Measurements from ENCODE around the gene HLA-A.

The HLA-A gene

DNA sequence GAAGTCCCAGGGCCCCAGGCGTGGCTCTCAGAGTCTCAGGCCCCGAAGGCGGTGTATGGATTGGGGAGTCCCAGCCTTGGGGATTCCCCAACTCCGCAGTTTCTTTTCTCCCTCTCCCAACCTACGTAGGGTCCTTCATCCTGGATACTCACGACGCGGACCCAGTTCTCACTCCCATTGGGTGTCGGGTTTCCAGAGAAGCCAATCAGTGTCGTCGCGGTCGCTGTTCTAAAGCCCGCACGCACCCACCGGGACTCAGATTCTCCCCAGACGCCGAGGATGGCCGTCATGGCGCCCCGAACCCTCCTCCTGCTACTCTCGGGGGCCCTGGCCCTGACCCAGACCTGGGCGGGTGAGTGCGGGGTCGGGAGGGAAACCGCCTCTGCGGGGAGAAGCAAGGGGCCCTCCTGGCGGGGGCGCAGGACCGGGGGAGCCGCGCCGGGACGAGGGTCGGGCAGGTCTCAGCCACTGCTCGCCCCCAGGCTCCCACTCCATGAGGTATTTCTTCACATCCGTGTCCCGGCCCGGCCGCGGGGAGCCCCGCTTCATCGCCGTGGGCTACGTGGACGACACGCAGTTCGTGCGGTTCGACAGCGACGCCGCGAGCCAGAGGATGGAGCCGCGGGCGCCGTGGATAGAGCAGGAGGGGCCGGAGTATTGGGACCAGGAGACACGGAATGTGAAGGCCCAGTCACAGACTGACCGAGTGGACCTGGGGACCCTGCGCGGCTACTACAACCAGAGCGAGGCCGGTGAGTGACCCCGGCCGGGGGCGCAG is at the start of gene HLA-A:
TSS of gene HLA-A (plus strand) at position 258 of the 778 bp plus-strand sequence. CDS start at position 280, 22 bp downstream.
- Histone ChIP-seq H3K4me1 (ENCODE audit: control insufficient read depth in 5 of 5, insufficient read depth in 5 of 5, low read length in 5 of 5) (peaks cover 2 to 35% (median 14%) of the 10 kb centered on the region in 5 donors), H3K36me3 (ENCODE audit: control insufficient read depth in 5 of 5, insufficient read depth in 5 of 5, low read length in 5 of 5) (peaks cover 0 to 28% (median 7%) of the 10 kb centered on the region in 5 donors), H3K4me3 (ENCODE audit: low read depth in 1 of 5, low read length in 5 of 5) (peak within 1 kb of the TSS; percentile 70 to 85 (median 74)), H3K9me3 (ENCODE audit: control insufficient read depth in 5 of 5, low read length in 5 of 5) (no peaks in the 10 kb centered on the region), H3K27me3 (ENCODE audit: control insufficient read depth in 5 of 5, insufficient read depth in 4 of 5, low read length in 5 of 5) (no peaks in the 10 kb centered on the region), H3K9ac (ENCODE audit: low read length in 5 of 5) (peak within 1 kb of the TSS; percentile 79 to 86 (median 82)), H3K27ac (ENCODE audit: low read depth, low read length) (peak within 1 kb of the TSS; percentile 97)

- no peak overlapping the region for H3K4me3 ChIP-seq (ENCODE audit: low read depth in 1 of 5, low read length in 5 of 5)
- H3K36me3 ChIP-seq (ENCODE audit: control insufficient read depth in 5 of 5, insufficient read depth in 5 of 5, low read length in 5 of 5): peaks cover 0 to 10% (median 0%) of the 10 kb centered on the region in 5 donors
- H3K9me3 ChIP-seq (ENCODE audit: control insufficient read depth in 5 of 5, low read length in 5 of 5): no peaks in the 10 kb centered on the region
- H3K27me3 ChIP-seq (ENCODE audit: control insufficient read depth in 5 of 5, insufficient read depth in 4 of 5, low read length in 5 of 5): no peaks in the 10 kb centered on the region
- no peak overlapping the region for H3K9ac ChIP-seq (ENCODE audit: low read length in 5 of 5)
- peaks cover 0 to 7% (median 3%) of the 10 kb centered on the region in 5 donors for H3K4me1 ChIP-seq (ENCODE audit: control insufficient read depth in 5 of 5, insufficient read depth in 5 of 5, low read length in 5 of 5)
- H3K27ac ChIP-seq (ENCODE audit: low read depth, low read length): no peak overlapping the region
Observed at GRCh38 chr6:29892696-29893095, 49.6 kb upstream of the HLA-A start.

- H3K4me3 ChIP-seq (ENCODE audit: low read depth in 1 of 5, low read length in 5 of 5): no peak overlapping the region
- H3K9me3 ChIP-seq (ENCODE audit: control insufficient read depth in 5 of 5, low read length in 5 of 5): peaks cover 0 to 2% (median 0%) of the 10 kb centered on the region in 5 donors
- H3K27ac ChIP-seq (ENCODE audit: low read depth, low read length): no peak overlapping the region
- H3K9ac ChIP-seq (ENCODE audit: low read length in 5 of 5): no peak overlapping the region
- no peaks in the 10 kb centered on the region for H3K27me3 ChIP-seq (ENCODE audit: control insufficient read depth in 5 of 5, insufficient read depth in 4 of 5, low read length in 5 of 5)
- no peaks in the 10 kb centered on the region for H3K36me3 ChIP-seq (ENCODE audit: control insufficient read depth in 5 of 5, insufficient read depth in 5 of 5, low read length in 5 of 5)
- no peaks in the 10 kb centered on the region for H3K4me1 ChIP-seq (ENCODE audit: control insufficient read depth in 5 of 5, insufficient read depth in 5 of 5, low read length in 5 of 5)
Observed at GRCh38 chr6:29899281-29899680, 43.1 kb upstream of the HLA-A start.

DNA sequence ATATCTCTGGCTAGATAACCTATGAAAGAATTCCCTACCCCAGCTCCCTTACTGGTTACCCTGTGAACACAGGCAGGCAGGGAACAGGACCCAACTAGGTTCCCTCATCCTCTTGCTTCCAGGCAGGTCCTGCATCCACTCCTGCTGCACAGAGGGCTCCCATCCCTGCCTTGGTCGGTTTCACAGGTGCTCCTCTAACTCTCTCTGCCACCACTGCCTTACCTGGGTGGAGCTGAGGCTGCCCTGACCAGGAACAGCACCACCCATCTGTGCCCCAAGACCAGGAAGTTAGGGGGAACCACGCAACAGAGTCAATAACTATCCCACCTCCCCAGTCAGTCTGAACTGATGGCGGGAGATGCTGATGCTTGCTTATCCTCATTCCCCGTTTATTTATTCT is 37.0 kb upstream of the HLA-A start:
- H3K4me1 ChIP-seq (ENCODE audit: control insufficient read depth in 5 of 5, insufficient read depth in 5 of 5, low read length in 5 of 5): no peaks in the 10 kb centered on the region
- no peak overlapping the region for H3K27ac ChIP-seq (ENCODE audit: low read depth, low read length)
- no peaks in the 10 kb centered on the region for H3K9me3 ChIP-seq (ENCODE audit: control insufficient read depth in 5 of 5, low read length in 5 of 5)
- no peak overlapping the region for H3K4me3 ChIP-seq (ENCODE audit: low read depth in 1 of 5, low read length in 5 of 5)
- H3K36me3 ChIP-seq (ENCODE audit: control insufficient read depth in 5 of 5, insufficient read depth in 5 of 5, low read length in 5 of 5): no peaks in the 10 kb centered on the region
- no peaks in the 10 kb centered on the region for H3K27me3 ChIP-seq (ENCODE audit: control insufficient read depth in 5 of 5, insufficient read depth in 4 of 5, low read length in 5 of 5)
- no peak overlapping the region for H3K9ac ChIP-seq (ENCODE audit: low read length in 5 of 5)

DNA sequence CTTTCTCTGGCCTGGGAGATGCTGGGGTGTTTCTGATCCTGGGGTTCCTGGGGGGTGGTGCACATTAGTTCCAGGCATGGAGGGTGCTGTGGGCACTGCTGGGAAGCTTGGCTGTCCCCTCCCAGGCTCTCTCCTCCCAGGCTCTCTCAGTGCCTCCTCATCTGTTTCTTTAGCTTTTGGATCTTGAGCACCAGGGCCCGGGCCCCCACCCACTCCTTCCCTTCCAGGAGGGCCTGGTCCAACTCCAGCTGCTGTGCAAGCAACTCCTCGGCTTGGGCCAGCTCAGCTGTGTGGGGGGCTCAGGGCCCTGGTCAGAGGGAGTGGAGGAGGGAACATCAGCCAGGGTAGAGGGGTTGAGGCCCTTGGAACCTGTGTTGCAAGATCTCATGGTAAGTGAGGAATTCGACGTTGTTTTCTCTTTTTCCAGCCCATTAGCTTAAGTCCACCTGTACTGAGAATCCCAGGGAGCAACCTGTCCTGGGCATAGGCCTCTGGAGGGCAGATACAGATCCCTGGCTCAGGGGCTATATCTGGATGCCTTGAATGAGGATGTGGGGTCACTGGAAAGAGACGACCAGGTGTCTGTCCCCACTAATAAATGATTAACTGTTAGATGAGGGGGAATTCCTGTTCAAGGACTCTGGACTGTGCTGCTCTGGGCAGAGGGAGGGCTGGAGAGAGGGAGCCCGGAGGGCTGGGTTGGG is 34.5 kb upstream of the HLA-A start:
- Histone ChIP-seq H3K9ac (ENCODE audit: low read length in 5 of 5) (no peak overlapping the region), H3K36me3 (ENCODE audit: control insufficient read depth in 5 of 5, insufficient read depth in 5 of 5, low read length in 5 of 5) (no peaks in the 10 kb centered on the region), H3K9me3 (ENCODE audit: control insufficient read depth in 5 of 5, low read length in 5 of 5) (no peaks in the 10 kb centered on the region), H3K27ac (ENCODE audit: low read depth, low read length) (no peak overlapping the region), H3K4me1 (ENCODE audit: control insufficient read depth in 5 of 5, insufficient read depth in 5 of 5, low read length in 5 of 5) (no peaks in the 10 kb centered on the region), H3K4me3 (ENCODE audit: low read depth in 1 of 5, low read length in 5 of 5) (no peak overlapping the region), H3K27me3 (ENCODE audit: control insufficient read depth in 5 of 5, insufficient read depth in 4 of 5, low read length in 5 of 5) (no peaks in the 10 kb centered on the region)

DNA sequence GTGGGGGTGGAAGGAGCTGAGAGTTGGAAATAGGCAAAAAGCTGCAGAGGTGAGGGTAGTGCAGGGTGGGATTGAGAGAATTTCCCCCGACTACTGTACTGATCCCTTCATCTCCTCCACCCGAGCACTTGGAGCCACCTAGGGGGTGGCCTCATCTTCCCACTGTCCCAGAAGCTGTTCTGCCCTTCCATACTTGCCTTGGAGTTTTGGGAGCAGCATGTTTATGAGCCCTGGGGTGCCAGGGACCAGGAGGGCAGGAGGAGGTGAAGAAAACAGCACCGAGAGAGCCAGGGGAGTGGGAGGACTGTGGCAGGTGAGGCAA is 34.0 kb upstream of the HLA-A start:
- no peaks in the 10 kb centered on the region for H3K36me3 ChIP-seq (ENCODE audit: control insufficient read depth in 5 of 5, insufficient read depth in 5 of 5, low read length in 5 of 5)
- no peak overlapping the region for H3K4me3 ChIP-seq (ENCODE audit: low read depth in 1 of 5, low read length in 5 of 5)
- no peak overlapping the region for H3K9ac ChIP-seq (ENCODE audit: low read length in 5 of 5)
- no peaks in the 10 kb centered on the region for H3K4me1 ChIP-seq (ENCODE audit: control insufficient read depth in 5 of 5, insufficient read depth in 5 of 5, low read length in 5 of 5)
- no peaks in the 10 kb centered on the region for H3K27me3 ChIP-seq (ENCODE audit: control insufficient read depth in 5 of 5, insufficient read depth in 4 of 5, low read length in 5 of 5)
- no peaks in the 10 kb centered on the region for H3K9me3 ChIP-seq (ENCODE audit: control insufficient read depth in 5 of 5, low read length in 5 of 5)
- no peak overlapping the region for H3K27ac ChIP-seq (ENCODE audit: low read depth, low read length)

GRCh38 chr6:29908710-29909109 is 33.6 kb upstream of the HLA-A start:
- no peak overlapping the region for H3K9ac ChIP-seq (ENCODE audit: low read length in 5 of 5)
- H3K4me3 ChIP-seq (ENCODE audit: low read depth in 1 of 5, low read length in 5 of 5): no peak overlapping the region
- H3K27ac ChIP-seq (ENCODE audit: low read depth, low read length): no peak overlapping the region
- no peaks in the 10 kb centered on the region for H3K36me3 ChIP-seq (ENCODE audit: control insufficient read depth in 5 of 5, insufficient read depth in 5 of 5, low read length in 5 of 5)
- no peaks in the 10 kb centered on the region for H3K9me3 ChIP-seq (ENCODE audit: control insufficient read depth in 5 of 5, low read length in 5 of 5)
- H3K27me3 ChIP-seq (ENCODE audit: control insufficient read depth in 5 of 5, insufficient read depth in 4 of 5, low read length in 5 of 5): no peaks in the 10 kb centered on the region
- H3K4me1 ChIP-seq (ENCODE audit: control insufficient read depth in 5 of 5, insufficient read depth in 5 of 5, low read length in 5 of 5): no peaks in the 10 kb centered on the region

GRCh38 chr6:29909985-29910384 is 32.3 kb upstream of the HLA-A start:
- Histone ChIP-seq H3K4me3 (ENCODE audit: low read depth in 1 of 5, low read length in 5 of 5) (no peak overlapping the region), H3K27me3 (ENCODE audit: control insufficient read depth in 5 of 5, insufficient read depth in 4 of 5, low read length in 5 of 5) (no peaks in the 10 kb centered on the region), H3K27ac (ENCODE audit: low read depth, low read length) (no peak overlapping the region), H3K9me3 (ENCODE audit: control insufficient read depth in 5 of 5, low read length in 5 of 5) (no peaks in the 10 kb centered on the region), H3K4me1 (ENCODE audit: control insufficient read depth in 5 of 5, insufficient read depth in 5 of 5, low read length in 5 of 5) (no peaks in the 10 kb centered on the region), H3K36me3 (ENCODE audit: control insufficient read depth in 5 of 5, insufficient read depth in 5 of 5, low read length in 5 of 5) (no peaks in the 10 kb centered on the region), H3K9ac (ENCODE audit: low read length in 5 of 5) (no peak overlapping the region)

DNA sequence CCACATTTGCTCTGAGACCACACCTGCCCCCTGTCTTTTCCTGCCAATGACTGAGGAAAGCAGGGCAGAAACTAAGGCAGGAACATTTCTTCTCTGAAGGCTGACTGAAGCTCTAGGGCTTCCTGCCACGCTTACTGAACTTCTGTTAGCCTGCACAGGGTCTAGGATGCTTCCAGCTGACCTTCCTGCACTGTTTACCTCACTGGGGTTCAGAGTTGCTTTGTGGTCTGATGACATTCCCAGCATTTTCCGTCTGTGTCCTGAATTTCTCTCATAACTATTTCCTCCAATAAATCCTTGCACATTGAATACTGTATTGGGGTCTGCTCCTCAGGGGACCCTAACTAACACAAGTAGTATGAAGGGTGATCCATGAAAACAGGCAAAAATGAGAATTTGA is 29.5 kb upstream of the HLA-A start:
- no peak overlapping the region for H3K9ac ChIP-seq (ENCODE audit: low read length in 5 of 5)
- H3K36me3 ChIP-seq (ENCODE audit: control insufficient read depth in 5 of 5, insufficient read depth in 5 of 5, low read length in 5 of 5): no peaks in the 10 kb centered on the region
- no peaks in the 10 kb centered on the region for H3K9me3 ChIP-seq (ENCODE audit: control insufficient read depth in 5 of 5, low read length in 5 of 5)
- H3K27me3 ChIP-seq (ENCODE audit: control insufficient read depth in 5 of 5, insufficient read depth in 4 of 5, low read length in 5 of 5): no peaks in the 10 kb centered on the region
- H3K4me1 ChIP-seq (ENCODE audit: control insufficient read depth in 5 of 5, insufficient read depth in 5 of 5, low read length in 5 of 5): no peaks in the 10 kb centered on the region
- H3K27ac ChIP-seq (ENCODE audit: low read depth, low read length): no peak overlapping the region
- H3K4me3 ChIP-seq (ENCODE audit: low read depth in 1 of 5, low read length in 5 of 5): no peak overlapping the region

DNA sequence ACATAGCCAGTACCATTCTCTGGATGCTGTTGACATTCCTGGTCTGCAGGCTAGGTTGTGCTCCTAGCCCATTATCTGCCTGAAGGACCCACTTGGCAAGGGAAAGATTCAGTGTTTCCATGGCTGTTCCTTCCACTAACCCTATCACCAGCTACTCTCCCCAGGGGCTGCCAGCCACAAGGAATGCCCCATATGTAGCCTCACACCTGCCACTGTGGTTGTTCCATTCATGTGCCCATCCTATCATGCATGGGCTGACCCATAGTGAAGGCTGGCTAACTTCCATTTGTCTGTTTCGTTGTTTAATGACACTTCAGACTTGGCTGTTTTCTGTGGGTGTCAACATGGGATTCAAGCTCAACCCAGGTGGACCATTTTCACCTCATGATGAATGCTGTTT is 25.6 kb upstream of the HLA-A start:
- Histone ChIP-seq H3K27me3 (ENCODE audit: control insufficient read depth in 5 of 5, insufficient read depth in 4 of 5, low read length in 5 of 5) (no peaks in the 10 kb centered on the region), H3K4me1 (ENCODE audit: control insufficient read depth in 5 of 5, insufficient read depth in 5 of 5, low read length in 5 of 5) (no peaks in the 10 kb centered on the region), H3K9ac (ENCODE audit: low read length in 5 of 5) (no peak overlapping the region), H3K36me3 (ENCODE audit: control insufficient read depth in 5 of 5, insufficient read depth in 5 of 5, low read length in 5 of 5) (no peaks in the 10 kb centered on the region), H3K4me3 (ENCODE audit: low read depth in 1 of 5, low read length in 5 of 5) (no peak overlapping the region), H3K9me3 (ENCODE audit: control insufficient read depth in 5 of 5, low read length in 5 of 5) (no peaks in the 10 kb centered on the region), H3K27ac (ENCODE audit: low read depth, low read length) (no peak overlapping the region)

Data from subcutaneous abdominal adipose tissue (tissue), 5 donors.